ENCODE data around the gene MAST4.

MAST4 gene

GRCh38 chr5:66621146-66621545 is 25.0 kb downstream of the MAST4 start:
- Histone ChIP-seq H3K4me2 (ENCODE audit: low read length) (no peak overlapping the region), H3K36me3 (ENCODE audit: control insufficient read depth, insufficient read depth, low read length) (no peaks in the 10 kb centered on the region)

GRCh38 chr5:66621736-66622135 is 25.5 kb downstream of the MAST4 start:
- Histone ChIP-seq H3K4me3 (ENCODE audit: low read depth, low read length) (no peak overlapping the region), H3K9me3 (ENCODE audit: control insufficient read depth, low read length) (no peaks in the 10 kb centered on the region), H2AFZ (no peak overlapping the region), H3K79me2 (no peaks in the 10 kb centered on the region), H3K36me3 (ENCODE audit: control insufficient read depth, insufficient read depth, low read length) (no peaks in the 10 kb centered on the region), H3K9ac (no peak overlapping the region), H3K27ac (no peak overlapping the region), H3K27me3 (ENCODE audit: control insufficient read depth, insufficient read depth, low read length) (no peaks in the 10 kb centered on the region), H3K4me1 (no peaks in the 10 kb centered on the region), H3K4me2 (ENCODE audit: low read length) (no peak overlapping the region)
- no peak for TF ChIP-seq CTCF (IDR thresholded peaks at IDR 0.05)

More at GRCh38 chr5:66621146-66621545, 25.0 kb downstream of the MAST4 start:
- Histone ChIP-seq H3K79me2 (no peaks in the 10 kb centered on the region), H3K27ac (no peak overlapping the region), H3K4me1 (no peaks in the 10 kb centered on the region), H3K9ac (no peak overlapping the region), H2AFZ (no peak overlapping the region), H3K9me3 (ENCODE audit: control insufficient read depth, low read length) (no peaks in the 10 kb centered on the region), H3K4me3 (ENCODE audit: low read depth, low read length) (no peak overlapping the region), H3K27me3 (ENCODE audit: control insufficient read depth, insufficient read depth, low read length) (no peaks in the 10 kb centered on the region)
- TF ChIP-seq CTCF (IDR thresholded peaks at IDR 0.05) = no peak

- Histone ChIP-seq H2AFZ (no peak overlapping the region), H3K36me3 (ENCODE audit: control insufficient read depth, insufficient read depth, low read length) (no peaks in the 10 kb centered on the region), H3K4me2 (ENCODE audit: low read length) (no peak overlapping the region), H3K9me3 (ENCODE audit: control insufficient read depth, low read length) (no peaks in the 10 kb centered on the region), H3K9ac (no peak overlapping the region), H3K4me1 (no peaks in the 10 kb centered on the region), H3K79me2 (no peaks in the 10 kb centered on the region), H3K27ac (no peak overlapping the region), H3K27me3 (ENCODE audit: control insufficient read depth, insufficient read depth, low read length) (no peaks in the 10 kb centered on the region), H3K4me3 (ENCODE audit: low read depth, low read length) (no peak overlapping the region)
- TF ChIP-seq CTCF (IDR thresholded peaks at IDR 0.05) = no peak
Observed at GRCh38 chr5:66628561-66628960, 32.4 kb downstream of the MAST4 start.

- H3K27ac ChIP-seq = no peak overlapping the region
- H3K4me3 ChIP-seq (ENCODE audit: low read depth, low read length) = no peak overlapping the region
- no peaks in the 10 kb centered on the region for H3K36me3 ChIP-seq (ENCODE audit: control insufficient read depth, insufficient read depth, low read length)
- H2AFZ ChIP-seq = no peak overlapping the region
- no peaks in the 10 kb centered on the region for H3K4me1 ChIP-seq
- H3K27me3 ChIP-seq (ENCODE audit: control insufficient read depth, insufficient read depth, low read length) = no peaks in the 10 kb centered on the region
- H3K9ac ChIP-seq = no peak overlapping the region
- no peak overlapping the region for H3K4me2 ChIP-seq (ENCODE audit: low read length)
- no peaks in the 10 kb centered on the region for H3K9me3 ChIP-seq (ENCODE audit: control insufficient read depth, low read length)
- no peaks in the 10 kb centered on the region for H3K79me2 ChIP-seq
- no peak for TF ChIP-seq CTCF (IDR thresholded peaks at IDR 0.05)
Observed at GRCh38 chr5:66629446-66629845, 33.3 kb downstream of the MAST4 start.

- H3K36me3 ChIP-seq (ENCODE audit: control insufficient read depth, insufficient read depth, low read length) = no peaks in the 10 kb centered on the region
- H3K27me3 ChIP-seq (ENCODE audit: control insufficient read depth, insufficient read depth, low read length) = no peaks in the 10 kb centered on the region
- no peaks in the 10 kb centered on the region for H3K79me2 ChIP-seq
- no peaks in the 10 kb centered on the region for H3K4me1 ChIP-seq
- H3K4me3 ChIP-seq (ENCODE audit: low read depth, low read length) = no peak overlapping the region
- no peak overlapping the region for H3K27ac ChIP-seq
- no peaks in the 10 kb centered on the region for H3K9me3 ChIP-seq (ENCODE audit: control insufficient read depth, low read length)
- H3K9ac ChIP-seq = no peak overlapping the region
- H2AFZ ChIP-seq = no peak overlapping the region
- TF ChIP-seq CTCF (IDR thresholded peaks at IDR 0.05) = no peak
- H3K4me2 ChIP-seq (ENCODE audit: low read length) = no peak overlapping the region
Observed at GRCh38 chr5:66633754-66634153, 37.6 kb downstream of the MAST4 start.
